Right lobe of liver (tissue), 6 donors: Measurements from ENCODE around the gene CENPS. TPM values are rescaled to one million over a fixed set of nuclear protein-coding genes. Genes with fewer than 3 reads are reported as not detected.

ENCODE experiments used
- ATAC-seq, 4 donors: fragments of 200-7000 bp; cut with Tn5 transposase; one replicate each; pipeline ENCODE4 v1.9.1; 2020; ENCODE audit warnings: mild to moderate bottlenecking in 4 of 4, moderate library complexity in 4 of 4
- DNase-seq, 3 donors: peaks; one replicate each; pipeline ENCODE4 v3.0.0-alpha.2; 2020
- H3K27ac ChIP-seq, 3 donors: fragments of 200-600 bp; one replicate each; pipeline ENCODE4 v1.8.0; 2022
- H3K27me3 ChIP-seq, 2 donors: fragments of 200-600 bp; one replicate each; pipeline ENCODE4 v1.8.0; 2022
- H3K36me3 ChIP-seq, 4 donors: fragments of 200-600 bp; sonication (generic) in 1 of 4; one replicate each; pipeline versions ENCODE4 v1.5.1 to v1.8.0; 2017 to 2022; ENCODE audit warnings: control low read depth in 1 of 4
- H3K4me1 ChIP-seq, 4 donors: fragments of 200-600 bp; sonication (generic) in 1 of 4; one replicate each; pipeline versions ENCODE4 v1.5.1 to v1.8.0; 2017 to 2022; ENCODE audit warnings: control low read depth in 1 of 4
- H3K4me3 ChIP-seq, 3 donors: fragments of 200-600 bp; one replicate each; pipeline ENCODE4 v1.8.0; 2022
- H3K9me3 ChIP-seq, 4 donors: fragments of 200-600 bp; sonication (generic) in 1 of 4; one replicate each; pipeline versions ENCODE4 v1.5.1 to v1.8.0; 2017 to 2022; ENCODE audit warnings: control low read depth in 1 of 4
- CTCF ChIP-seq, 4 donors: fragments of 200-600 bp in 3 of 4; fragments of 450-650 bp in 1 of 4; IDR thresholded peaks; one replicate each; pipeline versions ENCODE4 v1.5.1 to v1.8.0; 2016 to 2022; ENCODE audit warnings: antibody characterized with exemption in 4 of 4, mild to moderate bottlenecking in 2 of 4
- POLR2A ChIP-seq: fragments of 450-650 bp; IDR thresholded peaks from one replicate; pipeline ENCODE4 v1.6.1; 2017; ENCODE audit warnings: antibody characterized with exemption, mild to moderate bottlenecking
- WGBS: methylation state at CpG from one replicate; pipeline ENCODE4 v1.1.6; 2018; ENCODE audit warnings: low coverage, low lambda C conversion rate; ENCODE audit not compliant: insufficient coverage; ENCODE audit errors: missing lambda C conversion rate; 5-methylcytosine and 5-hydroxymethylcytosine counted together
- intact Hi-C, 2 donors: fragments of 100-400 bp; cut with DNase I; formaldehyde crosslinking; loops; one replicate each; pipeline versions ENCODE4 v1.11.2 to v1.14.1; 2022
- total RNA-seq, 6 experiments: library from RNA; depleted of rRNA in 2 of 6; stranded (reverse); fragments of >200 nt in 2 of 6; fragmentation: NEBNext Ultra II Directional in 3 of 6; extraction: Animal tissue kit (Norgen Biotek cat#: 25700) in 3 of 6; gene quantifications; one replicate each; pipeline versions ENCODE4 v1.1.0 to v1.2.4, GENCODE V29; 2016 to 2023
- donor health status: DM: no; HTN: yes; CAD: no.
- donor health status: DM: no; HTN: no; CAD: no.
- donor health status: DM: no; HTN: no; CAD: no.
- donor health status: DM: no; HTN: yes; CAD: no.
- donor health status: DM: no; HTN: yes; CAD: no.

The CENPS gene
- total RNA-seq, 6 experiments from 2014 or later: 1.8 to 9.3 (median 5.7) TPM

GRCh38 chr1:10396870-10397269 lies 33.4 kb upstream of the CENPS start:
- DNase-seq (no peak), ATAC-seq (no peak)
- Histone ChIP-seq H3K27ac (no peak overlapping the region), H3K36me3 (peaks cover 0 to 1% (median 0%) of the 10 kb centered on the region in 4 donors), H3K9me3 (no peaks in the 10 kb centered on the region), H3K4me3 (no peak overlapping the region), H3K4me1 (peaks cover 0 to 21% (median 5%) of the 10 kb centered on the region in 4 donors), H3K27me3 (no peaks in the 10 kb centered on the region)
- WGBS: 89% methylated on average over 3 of the region's 3 CpGs
- TF ChIP-seq CTCF (IDR thresholded peaks at IDR 0.05) (no peak), POLR2A (no peak)
- intact Hi-C loops: no loop called here

- peak overlapping the region; percentile 86 to 96 (median 96) for H3K4me3 ChIP-seq
- H3K4me1 ChIP-seq: peaks cover 0 to 21% (median 5%) of the 10 kb centered on the region in 4 donors
- peak overlapping the region in 2 of 3 donors; percentile 13 to 94 for H3K27ac ChIP-seq
- DNase-seq (no peak), ATAC-seq (no peak)
- peaks cover 0 to 16% (median 4%) of the 10 kb centered on the region in 4 donors for H3K36me3 ChIP-seq
- intact Hi-C loops: no loop called here
- TF ChIP-seq POLR2A (no peak), CTCF (IDR thresholded peaks at IDR 0.05) (no peak)
- no peaks in the 10 kb centered on the region for H3K27me3 ChIP-seq
- WGBS: 2% methylated on average over 16 of the region's 34 CpGs
- no peaks in the 10 kb centered on the region for H3K9me3 ChIP-seq
Observed at GRCh38 chr1:10398278-10398733, 31.9 kb upstream of the CENPS start.

GRCh38 chr1:10398734-10399443 lies 31.3 kb upstream of the CENPS start, which contains the start of gene PGD:
PGD (plus strand) TSS chr1:10399064; CDS start chr1:10399118, 54 bp downstream.
- 0% methylated on average over 3 of the region's 76 CpGs for WGBS

GRCh38 chr1:10399444-10399941 lies 30.7 kb upstream of the CENPS start:
- H3K4me1 ChIP-seq: peaks cover 0 to 21% (median 5%) of the 10 kb centered on the region in 4 donors
- DNase-seq: peak in 2 of 3 donors; percentile 40 to 66
- intact Hi-C loops: no loop called here
- TF ChIP-seq CTCF (IDR thresholded peaks at IDR 0.05) (no peak), POLR2A (no peak)
- H3K27ac ChIP-seq: peak overlapping the region; percentile 73 to 94 (median 87)
- no peaks in the 10 kb centered on the region for H3K9me3 ChIP-seq
- H3K4me3 ChIP-seq: peak overlapping the region; percentile 86 to 96 (median 96)
- WGBS: 2% methylated on average over 24 of the region's 42 CpGs
- H3K36me3 ChIP-seq: peaks cover 0 to 28% (median 10%) of the 10 kb centered on the region in 4 donors
- ATAC-seq: peak in 3 of 4 donors; percentile 2 to 6 (median 2)
- no peaks in the 10 kb centered on the region for H3K27me3 ChIP-seq

More at GRCh38 chr1:10398734-10399443, 31.3 kb upstream of the CENPS start, which contains the start of gene PGD:
- no peaks in the 10 kb centered on the region for H3K9me3 ChIP-seq
- intact Hi-C loops: no loop called here
- H3K4me1 ChIP-seq: peaks cover 0 to 21% (median 5%) of the 10 kb centered on the region in 4 donors
- no peaks in the 10 kb centered on the region for H3K27me3 ChIP-seq
- peak; percentile 96 to 99 (median 96) for ATAC-seq
- H3K36me3 ChIP-seq: peaks cover 0 to 22% (median 7%) of the 10 kb centered on the region in 4 donors
- TF ChIP-seq CTCF (IDR thresholded peaks at IDR 0.05): no peak
- peak; percentile 84 for TF ChIP-seq POLR2A
- peak within 1 kb of the TSS; percentile 73 to 94 (median 87) for H3K27ac ChIP-seq
- H3K4me3 ChIP-seq: peak within 1 kb of the TSS; percentile 86 to 96 (median 96)
- peak; percentile 99 to 100 (median 100) for DNase-seq
